RPMI7951 (cell line): Measurements from ENCODE around the gene TIAM1. TPM values are rescaled to one million over a fixed set of nuclear protein-coding genes. Genes with fewer than 3 reads are reported as not detected.
"Not testable (repeated sequence)": the region's sequence is repeated elsewhere in the genome, so short reads cannot be mapped to it uniquely, and the experiment has no call there.

Source experiments
- DNase-seq: peaks from one replicate; pipeline ENCODE4 v3.0.0-alpha.2; 2012; ENCODE audit warnings: low read depth
- total RNA-seq: library from RNA; depleted of rRNA; stranded (reverse); fragments of >200 nt; shearing (Covaris generic); gene quantifications from 2 replicates; pipeline ENCODE4 v1.2.3, GENCODE V29; 2014

Gene TIAM1
- total RNA-seq, 1 experiment from 2014 or later = 3.5 TPM

DNA sequence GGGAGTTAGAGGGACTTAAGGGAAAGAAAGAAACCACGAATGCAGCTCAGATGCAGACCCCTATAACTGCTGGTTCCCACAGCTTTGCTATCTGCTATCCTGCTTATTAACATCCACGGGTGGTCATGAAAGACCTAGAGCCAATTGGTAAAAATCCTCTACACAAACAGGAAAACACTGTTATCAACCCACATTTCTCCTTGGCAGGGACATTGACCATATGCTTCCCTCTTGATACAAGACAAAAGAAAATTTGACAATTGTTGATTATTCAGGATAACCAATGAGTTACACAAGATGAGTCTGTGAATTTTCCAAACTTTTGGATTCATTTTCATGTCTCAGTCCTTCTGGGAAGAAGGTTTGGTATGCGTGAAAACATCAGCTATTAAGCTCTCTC lies 90.4 kb downstream of the TIAM1 start:
- no peak for DNase-seq

DNA sequence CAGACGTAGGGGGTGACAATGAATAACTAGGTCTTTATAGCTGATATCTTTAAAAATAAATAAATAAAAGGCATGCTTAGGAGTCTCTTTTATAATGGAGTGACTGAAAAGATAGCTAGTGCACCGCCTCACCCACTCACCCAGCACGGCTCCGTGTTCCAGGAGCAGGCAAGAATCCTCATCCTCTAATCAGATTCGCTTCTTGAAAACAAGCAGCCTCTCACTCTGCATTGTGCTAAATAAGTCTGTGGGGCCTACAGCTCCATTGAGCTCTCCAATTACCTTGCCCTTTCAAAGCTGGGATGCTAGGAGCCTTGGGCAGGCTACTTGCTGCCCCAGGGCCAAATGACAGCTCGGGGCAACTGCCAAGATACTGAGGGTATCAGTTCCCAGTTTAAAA lies 91.5 kb downstream of the TIAM1 start:
- DNase-seq = no peak

- no peak for DNase-seq
These were observed 92.0 kb downstream of the TIAM1 start for GRCh38 chr21:31252091-31252490.

GRCh38 chr21:31251686-31252085 lies 92.4 kb downstream of the TIAM1 start:
- DNase-seq = no peak

- peak; percentile 81 for DNase-seq
These were observed 95.5 kb downstream of the TIAM1 start for GRCh38 chr21:31248598-31248997.

DNA sequence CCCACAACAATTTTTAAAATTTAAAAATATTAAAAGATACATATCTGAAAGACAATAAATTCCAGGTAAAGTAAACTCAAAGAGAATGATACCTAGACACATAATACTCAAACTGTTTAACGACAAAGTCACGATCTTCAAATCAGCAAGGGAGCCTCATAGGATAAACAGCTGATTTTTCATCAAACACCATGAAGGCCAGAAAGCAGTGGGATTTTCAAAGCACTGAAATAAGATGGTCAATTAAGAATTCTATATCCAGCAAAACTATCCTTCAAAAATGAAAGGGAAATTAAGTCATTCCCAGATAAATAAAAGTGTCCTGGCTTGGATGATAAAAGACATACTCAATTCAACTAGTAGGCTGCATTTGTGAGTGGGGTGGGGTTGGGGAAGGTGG lies 100.5 kb downstream of the TIAM1 start:
- no peak for DNase-seq

- DNase-seq = peak; percentile 54
These were observed 107.5 kb downstream of the TIAM1 start for GRCh38 chr21:31236528-31236927.

DNA sequence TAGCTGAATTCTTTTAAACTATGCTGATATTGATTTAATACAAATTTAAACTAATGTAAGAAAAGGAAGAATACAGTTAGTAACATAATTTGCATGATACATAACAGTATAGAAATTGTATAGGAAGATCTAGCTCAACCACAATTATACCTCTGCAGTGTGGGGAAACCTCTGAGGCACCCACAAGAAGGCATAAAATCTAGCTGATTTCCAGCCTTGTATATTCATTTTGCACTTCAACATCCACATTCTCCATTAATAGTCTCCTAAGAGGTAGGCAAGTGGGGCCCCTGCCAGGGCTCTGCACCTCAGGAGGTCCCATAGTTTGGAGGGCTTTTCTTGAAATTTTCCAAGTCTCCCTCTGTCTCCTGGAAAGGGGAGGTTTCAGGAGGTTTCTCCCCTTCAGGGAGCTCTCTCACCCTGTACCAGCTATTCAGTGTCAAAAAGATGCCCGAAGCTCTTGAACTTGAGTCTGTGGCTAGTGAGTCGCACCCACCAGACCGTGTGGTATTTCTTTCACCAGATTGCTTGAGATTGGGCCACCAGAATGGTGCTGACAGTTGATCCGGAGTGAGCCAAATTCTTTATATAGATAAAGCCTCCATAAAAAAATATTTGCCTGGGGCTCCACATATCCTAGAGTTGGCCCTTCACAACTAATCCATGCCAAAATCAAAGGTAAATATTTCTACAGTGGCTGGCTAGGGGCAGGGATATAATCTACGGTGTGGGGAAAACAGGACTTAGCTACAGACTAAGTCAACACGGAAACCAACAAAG lies 108.2 kb downstream of the TIAM1 start:
- peak; percentile 61 for DNase-seq

GRCh38 chr21:31234936-31235335 lies 109.1 kb downstream of the TIAM1 start:
- DNase-seq = no peak

- DNase-seq = no peak
These were observed 110.3 kb downstream of the TIAM1 start for GRCh38 chr21:31233711-31234110.

DNA sequence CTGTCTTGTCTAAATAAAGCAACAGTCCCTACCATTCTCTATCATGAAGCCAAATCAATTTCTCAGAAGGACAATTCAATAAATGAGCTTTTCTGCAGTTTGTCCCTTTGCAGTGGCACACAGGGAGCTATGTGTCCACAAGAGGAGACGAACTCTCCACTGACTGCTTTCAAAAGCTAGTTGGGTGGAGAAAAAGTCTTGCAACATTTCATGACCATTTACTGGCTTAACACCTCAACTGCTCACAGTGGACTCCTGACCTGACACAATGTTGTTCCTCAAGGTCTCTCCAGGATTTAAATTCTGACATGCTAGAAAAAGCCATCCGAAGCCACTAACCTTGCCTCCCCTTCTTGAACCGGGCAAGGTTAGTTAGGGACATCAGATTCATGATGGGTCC lies 111.7 kb downstream of the TIAM1 start:
- DNase-seq = no peak

GRCh38 chr21:31230937-31231336 lies 113.1 kb downstream of the TIAM1 start:
- no peak for DNase-seq

DNA sequence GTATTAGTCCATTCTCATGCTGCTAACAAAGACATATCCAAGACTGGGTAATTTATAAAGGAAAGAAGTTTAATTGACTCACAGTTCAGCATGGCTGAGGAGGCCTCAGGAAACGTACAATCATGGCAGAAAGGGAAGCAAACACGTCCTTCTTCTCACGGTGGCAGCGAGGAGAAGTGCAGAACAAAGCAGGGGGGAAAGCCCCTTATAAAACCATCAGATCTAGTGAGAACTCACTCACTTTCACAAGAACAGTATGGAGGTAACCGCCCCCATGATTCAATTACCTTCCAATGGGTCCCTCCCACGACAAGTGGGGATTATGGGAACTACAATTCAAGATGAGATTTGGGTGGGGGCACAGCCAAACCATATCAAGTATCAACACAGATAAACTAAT lies 115.3 kb downstream of the TIAM1 start:
- not testable (repeated sequence) for DNase-seq

DNA sequence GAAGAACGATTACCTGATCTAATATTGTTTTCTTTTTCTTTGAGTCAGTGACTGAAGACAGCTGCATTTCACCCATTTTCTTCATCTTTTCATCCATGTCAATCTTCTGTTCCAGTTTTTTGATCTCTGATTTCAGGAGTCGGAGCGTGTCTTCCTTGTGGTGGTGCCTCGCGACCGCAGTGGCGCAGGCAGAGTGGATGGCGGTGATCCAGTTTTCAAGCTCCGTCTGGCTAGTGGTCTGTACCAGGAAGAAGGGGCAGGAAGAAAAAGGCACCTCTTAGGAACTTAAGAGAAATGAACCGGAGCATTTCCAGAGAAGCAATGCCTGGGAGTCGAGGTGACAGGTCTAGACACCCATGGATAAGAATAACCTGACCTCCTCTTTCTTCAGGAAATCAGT lies 118.3 kb downstream of the TIAM1 start:
- DNase-seq = no peak

DNA sequence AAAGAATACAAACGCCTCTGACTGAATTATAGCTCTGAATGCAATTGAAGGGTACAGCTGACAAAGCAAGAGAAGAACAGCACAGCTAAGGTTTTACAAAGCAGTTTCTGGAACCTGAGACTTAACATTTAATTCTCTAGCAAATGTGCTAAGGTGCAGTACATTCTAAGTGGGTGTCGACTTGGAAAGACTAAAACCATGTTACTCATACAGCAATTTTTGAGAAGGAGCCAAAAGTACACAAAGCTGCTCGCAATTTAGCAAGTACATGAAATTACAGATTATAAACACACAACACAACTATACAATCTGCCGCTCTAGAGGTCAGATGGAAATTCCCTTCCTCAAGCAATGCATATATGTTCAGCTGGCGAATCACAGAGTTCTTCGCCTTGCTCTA lies 121.9 kb downstream of the TIAM1 start:
- DNase-seq = no peak

DNA sequence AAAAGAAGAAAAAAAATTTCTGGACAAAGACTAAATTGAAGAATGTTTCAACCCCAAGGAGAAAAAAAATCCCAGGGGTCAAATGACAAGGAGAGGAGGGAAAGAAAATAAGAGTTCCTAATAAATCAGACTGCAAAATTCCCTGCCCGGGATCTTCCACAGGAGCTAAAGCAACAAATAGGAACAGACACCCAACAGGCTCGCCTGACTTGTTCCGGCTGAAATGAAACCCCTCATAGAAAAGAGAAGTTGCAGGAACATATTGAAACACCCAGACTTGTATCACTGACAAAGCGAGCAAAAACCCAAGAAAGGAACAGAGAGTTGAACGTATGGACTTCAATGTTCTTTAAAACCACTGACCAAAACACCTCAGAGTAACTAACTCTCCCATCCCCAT lies 123.0 kb downstream of the TIAM1 start:
- no peak for DNase-seq

GRCh38 chr21:31220575-31220974 lies 123.5 kb downstream of the TIAM1 start:
- peak; percentile 65 for DNase-seq

GRCh38 chr21:31218830-31219608 lies 125.0 kb downstream of the TIAM1 start:
- peak; percentile 48 for DNase-seq

GRCh38 chr21:31216206-31216605 lies 127.9 kb downstream of the TIAM1 start:
- peak; percentile 74 for DNase-seq

- DNase-seq = peak; percentile 14
These were observed 130.3 kb downstream of the TIAM1 start for GRCh38 chr21:31213787-31214186.

GRCh38 chr21:31211836-31212235 lies 132.2 kb downstream of the TIAM1 start:
- no peak for DNase-seq

- no peak for DNase-seq
These were observed 138.6 kb downstream of the TIAM1 start for GRCh38 chr21:31205412-31205811.

DNA sequence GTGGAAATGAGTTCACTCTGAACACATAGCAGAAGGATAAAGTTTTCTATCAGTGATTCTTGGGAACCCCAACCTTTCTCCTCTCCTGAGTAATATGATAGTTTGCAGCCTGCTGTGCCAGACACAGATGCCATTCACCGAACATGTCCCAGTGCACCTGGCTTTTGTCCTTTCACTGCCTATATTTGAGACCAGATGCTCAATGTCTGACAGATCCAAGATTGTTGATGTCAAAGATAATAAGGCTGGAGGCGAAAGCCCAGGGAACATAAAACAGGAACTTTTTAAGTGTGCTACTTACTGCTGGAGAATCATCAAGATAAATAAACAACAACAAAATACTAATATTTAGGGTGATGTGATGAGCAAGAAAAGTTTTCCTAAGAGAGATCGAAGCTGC lies 139.3 kb downstream of the TIAM1 start:
- no peak for DNase-seq
